Brain pericyte (primary cell): ENCODE results near the gene KLF18.
"Not testable (repeated sequence)": the region's sequence is repeated elsewhere in the genome, so short reads cannot be mapped to it uniquely, and the experiment has no call there.

Experiments used
- DNase-seq: peaks from one replicate; pipeline ENCODE4 v3.0.0-alpha.2; 2012; ENCODE audit warnings: low read depth, low spot score

KLF18 gene

DNA sequence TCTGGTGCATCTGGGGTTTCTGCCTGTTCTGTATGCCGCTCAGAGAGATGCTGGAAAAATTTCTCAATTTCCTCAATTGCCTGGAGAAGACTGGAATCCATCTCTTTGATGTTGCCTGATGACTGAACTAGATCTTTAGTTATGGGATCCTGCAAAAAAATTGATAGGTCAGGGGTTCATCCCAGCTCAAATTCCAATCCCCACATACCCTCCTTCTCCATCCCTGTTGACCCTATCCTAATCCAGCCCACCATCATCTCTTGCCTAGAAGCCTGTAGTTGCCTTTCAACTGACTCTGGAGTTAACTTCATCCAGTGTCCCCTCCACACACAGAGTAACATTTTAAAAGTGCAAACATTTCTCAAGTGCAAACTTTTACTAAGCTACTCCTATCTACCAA lies at the start of gene KLF18:
Gene KLF18 (minus strand): TSS at position 101 of the 400 bp plus-strand sequence. CDS start 0 bp downstream, at position 101.
- no peak for DNase-seq

DNA sequence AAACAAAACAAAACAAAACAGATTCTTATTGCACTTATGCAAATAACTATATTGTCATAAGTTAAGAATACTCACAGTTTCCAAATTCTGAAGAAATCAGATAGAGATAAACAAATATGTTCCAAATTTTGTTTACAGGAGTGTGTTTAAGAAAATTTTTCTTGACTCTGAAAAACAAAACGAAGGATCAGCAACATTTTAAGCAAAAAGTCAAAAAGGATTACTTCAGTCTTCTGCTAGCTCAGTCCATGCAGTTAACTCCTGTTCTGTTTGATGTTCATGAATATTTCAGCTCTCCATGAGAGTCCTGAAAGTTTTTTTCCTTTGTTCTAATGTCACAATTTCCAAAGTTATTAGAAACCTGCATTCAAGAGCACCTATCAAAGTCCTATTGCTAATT lies 33.2 kb upstream of the KLF18 start:
- DNase-seq = no peak

DNA sequence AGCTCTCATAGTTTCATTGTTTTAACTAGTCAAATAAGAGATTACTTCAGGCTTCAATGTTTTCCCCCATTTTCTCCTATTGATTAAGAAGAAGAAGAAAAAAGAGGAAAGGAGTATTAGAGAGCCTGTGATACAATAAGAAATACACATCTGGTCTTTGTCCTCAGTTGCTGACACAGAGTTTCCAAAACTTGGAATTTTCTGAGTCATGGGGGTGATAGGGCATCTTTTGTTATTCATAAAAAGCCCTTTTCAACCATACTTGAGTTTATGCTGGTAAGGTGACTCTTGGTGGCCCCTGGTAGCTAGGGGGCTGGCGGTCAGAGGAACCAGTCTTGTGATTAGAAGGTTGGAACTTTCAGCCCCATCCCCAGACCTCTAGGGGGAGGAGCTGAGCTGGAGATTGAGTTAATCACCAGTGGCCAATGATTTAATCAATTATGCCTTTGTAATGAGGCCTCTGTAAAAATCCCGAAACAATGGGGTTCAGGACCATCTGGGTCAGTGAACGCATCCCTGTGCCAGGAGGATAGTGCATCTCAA lies 28.9 kb upstream of the KLF18 start:
- DNase-seq = no peak

DNA sequence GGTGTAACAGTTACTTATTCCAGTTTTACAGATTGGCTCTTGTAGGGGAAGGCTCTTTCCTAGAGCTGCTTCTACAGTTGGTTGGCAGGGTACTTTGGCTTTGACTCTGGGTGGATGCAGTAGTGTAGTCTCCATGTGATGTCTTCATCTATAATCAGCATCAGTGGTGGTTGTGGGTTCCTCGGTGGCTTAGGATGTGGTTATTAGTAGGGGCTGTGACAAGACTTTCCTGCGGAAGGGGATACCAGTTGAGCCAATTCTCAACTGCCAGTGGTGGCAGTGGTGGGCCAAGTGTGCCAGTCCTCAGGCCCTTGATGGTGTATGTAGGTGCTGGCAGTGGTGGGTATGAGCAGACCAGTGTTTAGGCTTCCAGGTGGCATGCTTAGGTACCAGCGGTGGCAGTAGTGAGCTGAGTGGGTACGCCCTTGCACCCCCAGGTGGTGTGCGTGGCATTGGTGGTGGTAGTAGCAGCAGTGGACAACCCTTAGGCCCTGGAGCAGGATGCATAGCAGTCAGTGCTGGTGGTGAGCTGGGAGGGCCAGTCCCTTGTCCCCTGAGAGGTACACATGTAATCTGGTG lies 27.2 kb upstream of the KLF18 start:
- no peak for DNase-seq

DNA sequence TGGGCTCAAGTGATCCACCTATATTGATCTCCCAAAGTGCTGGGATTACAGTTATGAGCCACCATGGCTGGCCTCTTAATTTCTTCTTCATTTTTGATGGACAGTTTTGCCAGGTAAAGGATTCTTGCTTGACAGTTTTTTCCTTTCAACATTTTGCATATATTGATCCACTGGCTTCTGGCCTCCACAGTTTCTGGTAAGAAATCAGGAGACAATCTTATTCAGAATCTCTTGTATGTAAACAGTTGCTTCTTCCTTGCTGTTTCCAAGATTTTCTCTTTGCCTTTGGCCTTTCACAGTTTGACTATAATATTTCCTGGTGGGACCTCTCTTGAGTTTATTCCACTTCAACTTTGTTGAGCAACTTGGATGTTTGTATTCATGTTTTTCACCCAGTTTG lies 20.1 kb upstream of the KLF18 start:
- no peak for DNase-seq

DNA sequence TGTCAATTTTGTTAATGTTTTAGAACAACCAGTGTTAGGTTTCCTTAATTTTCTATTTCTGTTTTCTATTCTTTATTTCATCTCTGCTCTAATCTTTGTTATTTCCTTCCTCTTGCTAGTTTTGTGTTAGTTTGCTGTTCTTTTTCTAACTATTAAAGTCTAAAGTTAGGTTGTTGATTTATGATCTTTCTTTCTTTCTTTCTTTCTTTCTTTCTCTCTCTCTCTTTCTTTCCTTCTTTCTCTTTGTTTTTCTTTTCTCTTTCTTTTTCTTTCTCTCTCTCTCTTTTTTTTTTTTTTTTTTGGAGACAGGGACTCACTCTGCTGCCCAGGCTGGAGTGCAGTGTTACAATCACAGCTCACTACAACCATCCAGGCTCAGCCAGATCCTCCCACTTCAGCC lies 17.4 kb upstream of the KLF18 start:
- DNase-seq = no peak

DNA sequence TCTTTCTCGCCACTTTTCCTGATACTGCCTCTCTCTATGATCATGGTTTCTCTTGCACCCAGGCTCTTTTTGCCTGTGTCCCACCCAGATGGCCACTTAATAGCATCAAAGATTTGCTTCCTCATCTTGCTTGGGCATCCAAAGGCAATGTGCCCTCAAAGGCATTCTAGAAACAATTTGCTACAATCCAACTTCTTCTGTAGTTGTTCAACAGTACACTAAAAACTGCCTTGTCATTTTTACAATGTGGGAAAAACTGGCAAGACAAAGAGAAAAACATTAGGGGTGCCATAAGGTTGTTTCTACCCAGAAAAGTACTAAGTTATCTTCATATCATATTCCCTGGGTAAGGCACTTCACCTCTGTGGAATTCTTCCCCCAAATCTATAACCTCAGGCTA lies 16.5 kb upstream of the KLF18 start:
- no peak for DNase-seq

DNA sequence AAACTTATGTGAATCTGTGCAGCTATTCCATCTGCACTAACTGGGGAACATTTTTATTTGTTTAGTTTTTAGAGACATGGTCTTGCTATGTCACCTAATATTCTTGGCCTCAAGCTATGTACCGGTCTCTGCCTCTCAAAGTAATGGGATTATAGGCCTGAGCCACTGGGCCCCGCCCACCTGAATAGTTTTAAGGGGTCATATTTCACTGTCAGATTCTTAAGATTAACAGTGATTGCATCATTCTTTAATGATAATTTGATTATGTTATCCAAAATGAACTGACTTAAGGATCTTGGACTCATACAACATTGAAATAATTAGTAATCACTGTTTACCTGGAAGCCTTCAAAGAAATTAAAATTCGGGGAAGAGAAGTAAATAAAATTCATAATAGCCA lies 12.6 kb upstream of the KLF18 start:
- no peak for DNase-seq

DNA sequence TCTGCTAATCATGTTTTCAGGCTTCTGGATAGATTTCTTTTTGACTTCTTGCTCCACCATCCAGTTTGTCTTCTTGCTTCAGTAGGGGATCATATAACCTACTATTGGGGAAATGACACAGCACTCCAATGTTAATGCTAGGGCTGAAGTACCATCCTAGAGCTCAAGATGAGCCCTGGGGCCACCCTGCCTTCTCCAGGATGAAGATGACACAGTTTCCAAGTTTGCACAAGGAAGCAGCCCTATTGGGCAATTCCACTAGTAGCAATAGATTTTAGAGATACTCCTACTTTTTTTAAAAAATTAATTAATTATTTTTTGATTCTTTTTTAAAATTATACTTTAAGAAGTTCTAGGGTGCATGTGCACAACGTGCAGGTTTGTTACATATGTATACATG lies 11.3 kb upstream of the KLF18 start:
- no peak for DNase-seq

DNA sequence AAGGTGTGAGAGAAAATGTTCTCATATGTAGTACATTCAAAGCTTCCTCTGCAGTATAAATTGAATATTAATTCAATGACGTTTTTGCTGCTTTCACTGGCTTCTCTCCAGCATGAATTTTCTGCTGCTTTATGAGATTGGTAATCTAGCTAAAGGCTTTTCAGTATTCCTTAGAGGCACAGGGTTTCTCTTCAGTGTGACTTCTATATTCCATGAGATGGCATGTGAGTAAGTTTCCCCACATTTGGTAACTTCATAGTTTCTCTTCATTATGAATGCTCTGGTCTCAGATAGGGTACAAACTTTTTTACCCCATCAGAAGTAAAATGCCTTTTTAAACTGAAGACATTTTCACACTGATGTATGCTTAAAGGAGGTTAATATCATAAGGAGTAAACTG lies 10.4 kb upstream of the KLF18 start:
- DNase-seq = no peak

DNA sequence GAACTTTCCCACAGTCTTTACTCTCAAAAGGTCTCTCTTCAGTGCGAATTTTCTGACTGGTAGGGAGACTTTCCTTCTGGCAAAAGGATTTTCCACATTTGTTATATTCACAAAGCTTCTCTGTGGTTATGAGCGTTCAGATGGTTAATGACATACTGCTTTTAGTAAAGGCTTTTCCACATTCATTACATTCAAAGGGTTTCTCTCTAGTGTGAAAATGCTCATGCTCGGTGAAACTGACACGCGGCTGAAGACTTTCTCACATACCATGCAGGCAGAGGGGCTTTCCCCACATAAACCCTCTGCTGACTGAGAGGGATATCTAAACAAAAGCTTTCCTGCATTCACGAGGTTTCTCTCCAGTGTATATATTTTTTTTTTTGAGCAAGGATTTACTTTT lies 9.9 kb upstream of the KLF18 start:
- no peak for DNase-seq

DNA sequence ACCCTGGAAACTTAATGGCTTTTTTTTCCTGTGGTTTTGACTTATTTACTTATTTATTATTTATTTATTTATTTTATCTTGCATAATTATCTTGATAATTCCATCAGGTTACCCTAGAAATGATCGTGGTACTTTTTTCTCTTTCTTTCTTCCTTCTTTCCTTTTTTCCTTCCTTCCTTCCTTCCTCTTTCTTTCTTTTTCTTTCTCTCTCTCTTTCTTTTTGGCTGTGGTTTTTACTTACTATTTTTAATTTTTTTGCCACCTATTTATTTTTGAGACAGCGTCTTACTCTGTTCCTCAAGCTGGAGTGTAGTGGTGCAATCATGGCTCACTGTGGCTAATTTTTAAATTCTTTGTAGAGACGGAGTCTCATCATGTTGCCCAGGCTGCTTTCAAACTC lies 6.2 kb upstream of the KLF18 start:
- DNase-seq = no peak

DNA sequence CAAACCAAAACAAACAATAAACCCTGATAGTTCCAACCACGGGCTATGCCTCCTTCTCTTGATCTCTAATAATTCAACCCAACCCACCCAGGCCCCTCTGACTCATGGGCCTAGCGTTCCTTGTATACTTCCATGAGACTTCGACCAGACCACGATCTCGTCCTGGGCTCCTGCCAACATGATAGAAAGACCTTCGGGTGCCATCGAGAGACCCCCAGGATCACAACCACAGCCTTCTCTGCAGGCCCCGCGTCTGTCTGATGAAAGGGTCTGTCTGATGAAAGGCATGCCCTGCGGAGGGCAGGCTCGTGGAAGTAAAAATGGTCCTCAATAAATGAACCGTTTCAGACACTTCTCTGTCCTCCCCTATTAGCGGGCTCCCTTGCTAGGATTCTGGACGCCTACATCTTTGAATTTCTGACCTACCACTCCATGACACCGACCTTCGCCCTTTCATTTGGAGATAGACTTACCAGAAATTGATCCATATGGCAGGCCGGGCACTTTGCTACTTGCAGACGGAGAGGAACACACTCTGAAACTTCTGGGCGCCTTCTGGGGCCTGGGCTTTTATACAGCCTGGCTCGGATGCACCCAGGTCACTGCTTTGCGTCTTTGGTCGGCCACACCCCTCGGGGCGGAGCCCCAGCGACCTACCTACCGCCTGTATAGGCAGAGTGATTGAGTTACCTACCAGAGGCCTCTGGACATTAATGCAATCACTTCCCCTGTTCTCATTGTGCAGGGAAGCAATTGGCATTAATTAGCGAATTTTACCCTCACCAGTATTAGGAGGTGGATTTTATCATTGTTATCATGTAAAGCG lies 5.3 kb upstream of the KLF18 start:
- no peak for DNase-seq

DNA sequence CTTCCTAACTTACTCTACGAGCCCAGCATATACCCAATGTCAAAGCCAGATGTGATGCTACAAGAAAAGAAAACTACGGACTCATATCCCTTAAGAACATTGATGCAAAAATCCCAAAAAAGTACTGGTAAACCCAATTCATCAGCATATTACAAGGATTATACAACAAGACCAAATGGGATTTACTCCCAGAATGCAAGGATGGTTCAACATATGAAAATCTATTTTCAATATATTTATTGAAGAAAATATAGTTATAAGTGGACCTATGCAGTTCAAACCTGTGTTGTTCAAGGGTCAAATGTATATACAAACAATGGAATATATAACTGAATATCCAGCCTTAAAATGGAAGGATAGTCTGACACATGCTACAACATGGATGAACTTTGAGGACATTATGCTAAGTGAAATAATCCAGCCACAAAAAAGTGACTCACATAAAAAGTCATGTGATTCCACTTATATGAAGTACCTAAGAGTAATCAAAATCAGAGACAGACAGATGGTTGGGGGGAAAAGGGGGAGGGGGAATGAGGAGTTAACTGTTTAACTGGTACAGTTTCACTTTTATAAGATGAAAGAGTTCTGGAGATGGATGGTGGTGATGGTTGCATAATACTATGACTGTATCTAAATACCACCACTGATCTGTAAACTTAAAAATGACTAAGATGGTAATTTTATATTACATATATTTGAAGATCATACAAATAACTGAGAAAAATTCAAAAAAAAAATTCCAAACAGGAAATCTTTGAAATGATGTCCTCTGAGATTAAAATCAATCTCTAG lies 3.7 kb upstream of the KLF18 start:
- DNase-seq = no peak

DNA sequence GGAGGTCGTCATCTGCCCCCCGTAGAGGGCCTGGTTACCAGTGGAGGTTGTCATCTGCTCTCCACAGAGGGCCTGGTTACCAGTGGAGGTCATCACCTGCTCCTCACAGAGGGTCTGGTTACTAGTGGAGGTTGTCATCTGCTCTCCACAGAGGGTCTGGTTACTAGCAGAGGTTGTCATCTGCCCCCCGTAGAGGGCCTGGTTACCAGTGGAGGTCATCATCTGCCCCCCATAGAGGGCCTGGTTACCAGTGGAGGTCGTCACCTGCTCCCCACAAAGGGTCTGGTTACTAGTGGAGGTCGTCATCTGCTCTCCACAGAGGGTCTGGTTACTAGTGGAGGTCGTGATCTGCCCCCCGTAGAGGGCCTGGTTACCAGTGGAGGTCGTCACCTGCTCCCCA lies 1.9 kb downstream of the KLF18 start:
- not testable (repeated sequence) for DNase-seq

DNA sequence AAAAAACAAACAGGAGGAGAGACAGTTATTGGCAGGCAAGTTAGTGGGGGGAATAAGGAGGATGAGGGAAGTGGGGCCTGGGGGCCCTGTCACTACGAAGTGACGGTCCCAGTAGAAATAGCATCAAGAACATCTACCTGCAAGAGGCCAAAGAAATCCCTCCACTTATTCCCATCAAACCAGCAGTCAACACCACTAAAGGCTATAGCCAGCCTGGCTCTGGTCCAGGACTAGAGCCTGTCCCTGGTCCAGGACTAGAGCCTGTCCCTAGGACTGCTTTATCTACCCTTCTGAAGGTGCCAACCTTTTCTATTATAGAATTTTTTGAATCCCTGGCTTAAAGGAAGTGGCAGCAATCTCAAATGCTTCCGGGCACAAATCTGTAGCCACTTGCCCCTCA lies 3.2 kb downstream of the KLF18 start:
- no peak for DNase-seq

DNA sequence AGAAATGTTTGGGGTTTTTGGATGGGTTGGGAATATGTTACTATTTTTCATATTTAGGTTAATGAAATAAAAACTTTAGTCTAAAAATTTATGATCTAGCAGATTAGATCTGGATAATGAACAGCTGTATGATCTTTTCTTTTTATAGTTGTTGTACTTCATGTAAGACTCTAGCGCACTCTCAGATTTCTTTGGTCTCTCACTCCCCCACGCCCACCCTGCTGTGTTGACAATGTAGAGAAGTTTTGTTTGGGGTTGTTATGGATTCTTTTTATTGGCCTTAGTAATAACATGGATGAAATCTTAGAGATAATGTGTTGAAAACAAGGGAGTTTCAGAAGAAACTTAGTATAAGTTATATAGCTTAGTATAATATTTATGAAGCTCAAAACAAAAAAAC lies 5.5 kb downstream of the KLF18 start:
- no peak for DNase-seq

DNA sequence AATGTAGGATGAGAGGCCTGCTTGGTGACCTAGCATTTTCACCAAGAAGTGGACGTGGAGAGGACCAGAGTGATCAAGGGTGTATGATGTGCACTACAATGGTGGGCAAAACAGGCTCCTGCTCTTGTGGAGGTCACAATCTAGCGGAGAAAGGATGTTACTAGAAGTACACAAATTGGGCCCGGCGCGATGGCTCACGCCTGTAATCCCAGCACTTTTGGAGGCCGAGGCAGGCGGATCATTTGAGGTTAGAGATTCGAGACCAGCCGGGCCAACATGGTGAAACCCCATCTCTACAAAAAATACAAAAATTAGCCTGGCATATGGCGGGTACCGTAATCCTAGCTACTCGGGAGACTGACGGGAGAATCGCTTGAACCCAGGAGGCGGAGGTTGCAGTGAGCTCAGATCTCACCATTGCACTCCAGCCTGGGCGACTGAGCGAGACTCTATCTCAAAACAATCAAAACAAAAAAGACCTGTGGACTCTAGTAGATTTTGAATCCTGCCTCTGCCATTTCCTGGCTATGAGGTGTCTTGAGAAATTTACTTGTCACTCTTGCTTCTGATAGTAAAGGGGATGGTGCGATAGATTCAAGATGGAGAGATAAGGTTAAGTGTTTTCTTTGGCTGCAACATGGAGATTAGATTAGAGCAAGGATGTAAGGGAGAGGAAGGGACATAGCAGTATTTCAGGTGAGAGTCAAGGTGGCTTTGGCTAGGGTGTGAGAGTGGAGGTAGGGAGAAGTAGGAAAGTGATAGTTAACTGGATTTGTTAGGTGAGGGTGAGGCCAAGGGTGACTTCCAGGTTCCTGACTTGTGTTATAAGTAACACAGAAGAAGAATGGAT lies 7.1 kb downstream of the KLF18 start:
- no peak for DNase-seq

DNA sequence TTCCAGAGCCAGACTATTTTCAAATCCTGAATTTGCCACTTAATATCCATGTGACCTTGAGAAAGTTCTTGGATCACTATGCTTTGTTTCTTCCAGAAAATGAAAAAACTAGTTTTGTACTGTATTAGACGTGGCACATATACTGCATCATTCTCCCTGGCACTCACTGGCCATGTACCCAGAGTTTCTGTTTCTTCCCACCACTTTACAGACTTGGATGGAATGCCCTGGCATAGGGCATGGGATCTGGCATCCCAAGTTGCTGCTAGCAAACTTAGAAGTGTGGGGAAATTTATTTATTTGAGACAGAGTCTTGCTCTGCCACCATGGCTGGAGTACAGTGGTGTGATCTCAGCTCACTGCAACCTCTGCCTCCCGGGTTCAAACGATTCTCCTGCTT lies 10.0 kb downstream of the KLF18 start:
- DNase-seq = no peak

DNA sequence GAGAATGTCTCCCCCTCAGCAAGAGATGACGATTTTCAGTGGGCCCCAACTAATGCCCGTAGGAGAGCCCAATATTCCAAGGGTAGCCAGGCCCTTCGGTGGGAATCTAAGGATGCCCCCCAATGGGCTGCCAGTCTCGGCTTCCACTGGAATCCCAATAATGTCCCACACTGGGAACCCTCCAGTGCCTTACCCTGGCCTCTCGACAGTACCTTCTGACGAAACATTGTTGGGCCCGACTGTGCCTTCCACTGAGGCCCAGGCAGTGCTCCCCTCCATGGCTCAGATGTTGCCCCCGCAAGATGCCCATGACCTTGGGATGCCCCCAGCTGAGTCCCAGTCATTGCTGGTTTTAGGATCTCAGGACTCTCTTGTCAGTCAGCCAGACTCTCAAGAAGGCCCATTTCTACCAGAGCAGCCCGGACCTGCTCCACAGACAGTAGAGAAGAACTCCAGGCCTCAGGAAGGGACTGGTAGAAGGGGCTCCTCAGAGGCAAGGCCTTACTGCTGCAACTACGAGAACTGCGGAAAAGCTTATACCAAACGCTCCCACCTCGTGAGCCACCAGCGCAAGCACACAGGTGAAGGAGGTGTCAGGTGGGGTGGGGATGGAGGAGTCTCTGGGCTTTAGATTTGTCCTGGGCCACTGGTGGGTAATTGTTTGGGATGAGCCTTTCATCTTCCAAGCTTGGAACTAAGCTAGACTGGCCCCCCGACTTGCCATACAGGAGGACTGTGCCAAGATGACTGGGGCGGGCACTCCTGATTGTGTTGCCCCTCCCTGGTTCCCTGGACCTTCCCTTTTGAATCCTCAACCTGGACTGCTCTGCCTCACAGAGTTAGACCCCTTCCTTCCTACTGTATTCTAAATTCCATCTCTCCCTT lies 11.6 kb downstream of the KLF18 start:
- no peak for DNase-seq
